MG63 (cell line): ENCODE results near the gene OR2T27. TPM values are rescaled to one million over a fixed set of nuclear protein-coding genes. Genes with fewer than 3 reads are reported as not detected.
"Not testable (repeated sequence)": the region's sequence is repeated elsewhere in the genome, so short reads cannot be mapped to it uniquely, and the experiment has no call there.

Experiments used
- DNase-seq: peaks from one replicate; pipeline ENCODE4 v3.0.0-alpha.2; 2020
- H3K27me3 ChIP-seq: fragments of 250-450 bp; sonication (Bioruptor Pico); 2 replicates; pipeline ENCODE4 v1.5.1; 2020; ENCODE audit warnings: mild to moderate bottlenecking, moderate library complexity
- H3K36me3 ChIP-seq: fragments of 250-450 bp; sonication (Bioruptor Pico); 2 replicates; pipeline ENCODE4 v1.5.1; 2020; ENCODE audit warnings: mild to moderate bottlenecking, moderate library complexity
- H3K4me3 ChIP-seq: fragments of 250-450 bp; sonication (Bioruptor Pico); 2 replicates; pipeline ENCODE4 v1.5.1; 2020; ENCODE audit warnings: mild to moderate bottlenecking, moderate library complexity
- H3K9me3 ChIP-seq: fragments of 250-450 bp; sonication (Bioruptor Pico); 2 replicates; pipeline ENCODE4 v1.5.1; 2020; ENCODE audit warnings: mild to moderate bottlenecking, moderate library complexity
- total RNA-seq: library from RNA; depleted of rRNA; stranded (reverse); fragments of >200 nt; shearing (Covaris generic); gene quantifications from 2 replicates; pipeline ENCODE4 v1.2.3, GENCODE V29; 2014; ENCODE audit warnings: low replicate concordance; rRNA removed

The OR2T27 gene
- total RNA-seq = not detected in 2 replicates

GRCh38 chr1:248655354-248655753 lies at the start of gene OR2T27:
Gene OR2T27 (minus strand): TSS chr1:248655528. CDS start chr1:248650884, 4,644 bp downstream.
- not testable (repeated sequence) for H3K27me3 ChIP-seq, H3K4me3 ChIP-seq, H3K9me3 ChIP-seq, H3K36me3 ChIP-seq, DNase-seq

- no peak for DNase-seq
- Histone ChIP-seq H3K9me3 (no peaks in the 10 kb centered on the region), H3K36me3 (no peaks in the 10 kb centered on the region), H3K4me3 (no peak overlapping the region), H3K27me3 (no peaks in the 10 kb centered on the region)
Measured at GRCh38 chr1:248704606-248705005, 49.3 kb upstream of the OR2T27 start.

GRCh38 chr1:248703674-248704073 lies 48.3 kb upstream of the OR2T27 start:
- Histone ChIP-seq H3K36me3 (no peaks in the 10 kb centered on the region), H3K9me3 (no peaks in the 10 kb centered on the region), H3K4me3 (no peak overlapping the region), H3K27me3 (no peaks in the 10 kb centered on the region)
- no peak for DNase-seq

- no peak within 1 kb of the TSS for H3K4me3 ChIP-seq
- no peak for DNase-seq
- no peaks in the 10 kb centered on the region for H3K9me3 ChIP-seq
- H3K27me3 ChIP-seq = no peaks in the 10 kb centered on the region
- H3K36me3 ChIP-seq = no peaks in the 10 kb centered on the region
Measured at GRCh38 chr1:248702714-248703113, 47.4 kb upstream of the OR2T27 start, which contains the start of gene OR14I1. Gene OR14I1 (minus strand): TSS chr1:248702766.

GRCh38 chr1:248699099-248699498 lies 43.8 kb upstream of the OR2T27 start:
- no peaks in the 10 kb centered on the region for H3K36me3 ChIP-seq
- DNase-seq = no peak
- H3K4me3 ChIP-seq = no peak overlapping the region
- H3K27me3 ChIP-seq = no peaks in the 10 kb centered on the region
- H3K9me3 ChIP-seq = no peaks in the 10 kb centered on the region

- H3K9me3 ChIP-seq = no peaks in the 10 kb centered on the region
- DNase-seq = no peak
- no peaks in the 10 kb centered on the region for H3K36me3 ChIP-seq
- no peaks in the 10 kb centered on the region for H3K27me3 ChIP-seq
- H3K4me3 ChIP-seq = no peak overlapping the region
Measured at GRCh38 chr1:248697907-248698306, 42.6 kb upstream of the OR2T27 start.

GRCh38 chr1:248696774-248697173 lies 41.4 kb upstream of the OR2T27 start:
- Histone ChIP-seq H3K36me3 (no peaks in the 10 kb centered on the region), H3K4me3 (no peak overlapping the region)

GRCh38 chr1:248696261-248696660 lies 40.9 kb upstream of the OR2T27 start:
- DNase-seq = no peak
- Histone ChIP-seq H3K36me3 (no peaks in the 10 kb centered on the region), H3K27me3 (no peaks in the 10 kb centered on the region), H3K4me3 (no peak overlapping the region), H3K9me3 (no peaks in the 10 kb centered on the region)

More at GRCh38 chr1:248696774-248697173, 41.4 kb upstream of the OR2T27 start:
- Histone ChIP-seq H3K27me3 (no peaks in the 10 kb centered on the region), H3K9me3 (no peaks in the 10 kb centered on the region)
- DNase-seq = no peak

- peak; percentile 38 for DNase-seq
- Histone ChIP-seq H3K36me3 (no peaks in the 10 kb centered on the region), H3K4me3 (no peak overlapping the region), H3K9me3 (no peaks in the 10 kb centered on the region), H3K27me3 (no peaks in the 10 kb centered on the region)
Measured at GRCh38 chr1:248695451-248696132, 40.3 kb upstream of the OR2T27 start.

- Histone ChIP-seq H3K36me3 (no peaks in the 10 kb centered on the region), H3K4me3 (no peak overlapping the region), H3K9me3 (no peaks in the 10 kb centered on the region; the same call in 1 of the 2 replicates), H3K27me3 (no peaks in the 10 kb centered on the region)
- DNase-seq = no peak
Measured at GRCh38 chr1:248691567-248692155, 36.3 kb upstream of the OR2T27 start.

- Histone ChIP-seq H3K9me3 (no peaks in the 10 kb centered on the region; the same call in 1 of the 2 replicates), H3K27me3 (no peaks in the 10 kb centered on the region), H3K4me3 (no peak overlapping the region), H3K36me3 (no peaks in the 10 kb centered on the region)
- DNase-seq = no peak
Measured at GRCh38 chr1:248688527-248689298, 33.4 kb upstream of the OR2T27 start.

GRCh38 chr1:248686815-248687214 lies 31.5 kb upstream of the OR2T27 start:
- no peak overlapping the region for H3K4me3 ChIP-seq
- no peaks in the 10 kb centered on the region for H3K36me3 ChIP-seq
- H3K9me3 ChIP-seq = no peaks in the 10 kb centered on the region; the same call in 1 of the 2 replicates
- H3K27me3 ChIP-seq = no peaks in the 10 kb centered on the region
- DNase-seq = no peak

GRCh38 chr1:248681651-248682050 lies 26.3 kb upstream of the OR2T27 start:
- Histone ChIP-seq H3K4me3 (no peak overlapping the region), H3K36me3 (no peaks in the 10 kb centered on the region), H3K9me3 (no peaks in the 10 kb centered on the region; the same call in 1 of the 2 replicates), H3K27me3 (no peaks in the 10 kb centered on the region)
- DNase-seq = no peak

GRCh38 chr1:248670003-248670402 lies 14.7 kb upstream of the OR2T27 start:
- Histone ChIP-seq H3K36me3 (no peaks in the 10 kb centered on the region), H3K9me3 (peaks cover 9% of the 10 kb centered on the region), H3K27me3 (no peaks in the 10 kb centered on the region), H3K4me3 (no peak overlapping the region)
- no peak for DNase-seq

- DNase-seq, H3K9me3 ChIP-seq, H3K36me3 ChIP-seq, H3K4me3 ChIP-seq, H3K27me3 ChIP-seq: not testable (repeated sequence)
Measured at GRCh38 chr1:248663453-248664328, 8.4 kb upstream of the OR2T27 start.

- H3K27me3 ChIP-seq, DNase-seq, H3K9me3 ChIP-seq: not testable (repeated sequence)
Measured at GRCh38 chr1:248656797-248657196, 1.5 kb upstream of the OR2T27 start.

More at GRCh38 chr1:248656797-248657196, 1.5 kb upstream of the OR2T27 start:
- H3K36me3 ChIP-seq, H3K4me3 ChIP-seq: not testable (repeated sequence)
